AG10803 (cell line): ENCODE results near the gene CCL14.
"Not testable (repeated sequence)": the region's sequence is repeated elsewhere in the genome, so short reads cannot be mapped to it uniquely, and the experiment has no call there.

ENCODE experiments used
- DNase-seq: peaks from one replicate; pipeline ENCODE4 v3.0.0; 2010; ENCODE audit warnings: low read depth
- H3K4me3 ChIP-seq: 2 replicates; pipeline ENCODE4 v1.5.1; 2011; ENCODE audit warnings: mild to moderate bottlenecking, low read length, control low read depth
- CTCF ChIP-seq: conservative IDR thresholded peaks from 2 replicates; pipeline ENCODE4 v1.5.1; 2011; ENCODE audit warnings: mild to moderate bottlenecking, low read length, control low read depth, inconsistent platforms

Gene CCL14

GRCh38 chr17:35943537-35943936 is 43.0 kb downstream of the CCL14 start, which contains the start of gene LYZL6:
Gene LYZL6 (minus strand): TSS chr17:35943713. CDS start chr17:35939356, 4,357 bp downstream.
- TF ChIP-seq CTCF = no peak

GRCh38 chr17:35942588-35943186 is 43.8 kb downstream of the CCL14 start:
- no peak for TF ChIP-seq CTCF
- H3K4me3 ChIP-seq = no peak overlapping the region
- DNase-seq = no peak

More at GRCh38 chr17:35943537-35943936, 43.0 kb downstream of the CCL14 start, which contains the start of gene LYZL6:
- H3K4me3 ChIP-seq = no peak within 1 kb of the TSS
- no peak for DNase-seq

- not testable (repeated sequence) for DNase-seq, H3K4me3 ChIP-seq
Observed at GRCh38 chr17:35938492-35938891, 48.0 kb downstream of the CCL14 start.

GRCh38 chr17:35936063-35936462 is 50.5 kb downstream of the CCL14 start:
- no peak for TF ChIP-seq CTCF
- no peak overlapping the region for H3K4me3 ChIP-seq
- no peak for DNase-seq

- no peak overlapping the region for H3K4me3 ChIP-seq
- no peak for DNase-seq
- TF ChIP-seq CTCF = no peak
Observed at GRCh38 chr17:35934760-35935159, 51.8 kb downstream of the CCL14 start.
